SH-SY5Y (cell line): ENCODE data around the gene HS6ST2.

Experiments
- GATA2 ChIP-seq: IDR thresholded peaks from 2 replicates; pipeline ENCODE4 v1.6.1; 2011; ENCODE audit warnings: mild to moderate bottlenecking, low read depth, low read length
- GATA3 ChIP-seq: IDR thresholded peaks from 2 replicates; pipeline ENCODE4 v1.6.1; 2011; ENCODE audit warnings: low read depth, mild to moderate bottlenecking, low read length, moderate library complexity

GRCh38 chrX:132968296-132968949, 10.0 kb upstream of the HS6ST2 start:
- no peak for TF ChIP-seq GATA2
- TF ChIP-seq GATA3 = no peak
